HEK293 (cell line): ENCODE measurements around the gene GID4.

ENCODE experiments used
- SETDB1 ChIP-seq: IDR thresholded peaks from one replicate; pipeline ENCODE4 v1.6.1; 2017; ENCODE audit warnings: mild to moderate bottlenecking, low read length, moderate library complexity, mixed read lengths; ENCODE audit not compliant: insufficient read length
- ZNF138 ChIP-seq: fragments of 450-650 bp; formaldehyde crosslinking; IDR thresholded peaks from 2 replicates; pipeline ENCODE4 v1.5.1; 2016; ENCODE audit warnings: missing biosample characterization, missing genetic modification characterization, borderline replicate concordance
- ZNF529 ChIP-seq: fragments of 450-650 bp; formaldehyde crosslinking; IDR thresholded peaks from 2 replicates; pipeline ENCODE4 v1.5.1; 2017; ENCODE audit warnings: missing genetic modification characterization, missing biosample characterization; ENCODE audit not compliant: insufficient replicate concordance
- TF ChIP-seq, protein P1 (sequence below): fragments of 450-650 bp; formaldehyde crosslinking; IDR thresholded peaks from 2 replicates; pipeline ENCODE4 v1.5.1; 2016; ENCODE audit warnings: missing biosample characterization, missing genetic modification characterization
- TF ChIP-seq, protein P2 (sequence below): fragments of 450-650 bp; formaldehyde crosslinking; IDR thresholded peaks from 2 replicates; pipeline ENCODE4 v1.5.1; 2016; ENCODE audit warnings: missing biosample characterization, missing genetic modification characterization
- TF ChIP-seq, protein P3 (sequence below): fragments of 450-650 bp; formaldehyde crosslinking; IDR thresholded peaks from 2 replicates; pipeline ENCODE4 v1.5.1; 2016; ENCODE audit warnings: missing biosample characterization, missing genetic modification characterization

DNA sequence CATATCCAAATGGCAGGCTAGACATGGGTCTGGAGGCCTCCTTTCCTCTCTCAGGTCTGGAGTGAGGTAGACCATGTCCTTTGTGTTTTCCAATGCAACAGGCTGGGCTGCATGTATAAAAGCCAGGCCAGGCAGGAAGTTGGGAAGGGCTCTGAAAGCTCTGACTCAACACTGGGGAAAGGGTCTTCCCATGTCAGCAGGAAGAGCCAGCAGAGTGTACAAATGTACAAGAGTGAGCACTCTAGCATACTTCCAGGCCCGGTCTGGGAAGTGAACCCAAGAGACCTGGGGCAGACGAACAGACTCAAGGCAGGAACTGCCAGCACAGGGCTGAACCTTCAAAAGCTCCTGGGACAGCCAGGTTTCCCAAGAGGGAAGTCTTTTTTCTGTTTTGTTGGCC lies 7.3 kb upstream of the GID4 start:
- TF ChIP-seq SETDB1 = no peak
- TF ChIP-seq, protein P1, sequence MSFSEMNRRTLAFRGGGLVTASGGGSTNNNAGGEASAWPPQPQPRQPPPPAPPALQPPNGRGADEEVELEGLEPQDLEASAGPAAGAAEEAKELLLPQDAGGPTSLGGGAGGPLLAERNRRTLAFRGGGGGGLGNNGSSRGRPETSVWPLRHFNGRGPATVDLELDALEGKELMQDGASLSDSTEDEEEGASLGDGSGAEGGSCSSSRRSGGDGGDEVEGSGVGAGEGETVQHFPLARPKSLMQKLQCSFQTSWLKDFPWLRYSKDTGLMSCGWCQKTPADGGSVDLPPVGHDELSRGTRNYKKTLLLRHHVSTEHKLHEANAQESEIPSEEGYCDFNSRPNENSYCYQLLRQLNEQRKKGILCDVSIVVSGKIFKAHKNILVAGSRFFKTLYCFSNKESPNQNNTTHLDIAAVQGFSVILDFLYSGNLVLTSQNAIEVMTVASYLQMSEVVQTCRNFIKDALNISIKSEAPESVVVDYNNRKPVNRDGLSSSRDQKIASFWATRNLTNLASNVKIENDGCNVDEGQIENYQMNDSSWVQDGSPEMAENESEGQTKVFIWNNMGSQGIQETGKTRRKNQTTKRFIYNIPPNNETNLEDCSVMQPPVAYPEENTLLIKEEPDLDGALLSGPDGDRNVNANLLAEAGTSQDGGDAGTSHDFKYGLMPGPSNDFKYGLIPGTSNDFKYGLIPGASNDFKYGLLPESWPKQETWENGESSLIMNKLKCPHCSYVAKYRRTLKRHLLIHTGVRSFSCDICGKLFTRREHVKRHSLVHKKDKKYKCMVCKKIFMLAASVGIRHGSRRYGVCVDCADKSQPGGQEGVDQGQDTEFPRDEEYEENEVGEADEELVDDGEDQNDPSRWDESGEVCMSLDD (tag by site-specific recombination) = no peak
- TF ChIP-seq, protein P2, sequence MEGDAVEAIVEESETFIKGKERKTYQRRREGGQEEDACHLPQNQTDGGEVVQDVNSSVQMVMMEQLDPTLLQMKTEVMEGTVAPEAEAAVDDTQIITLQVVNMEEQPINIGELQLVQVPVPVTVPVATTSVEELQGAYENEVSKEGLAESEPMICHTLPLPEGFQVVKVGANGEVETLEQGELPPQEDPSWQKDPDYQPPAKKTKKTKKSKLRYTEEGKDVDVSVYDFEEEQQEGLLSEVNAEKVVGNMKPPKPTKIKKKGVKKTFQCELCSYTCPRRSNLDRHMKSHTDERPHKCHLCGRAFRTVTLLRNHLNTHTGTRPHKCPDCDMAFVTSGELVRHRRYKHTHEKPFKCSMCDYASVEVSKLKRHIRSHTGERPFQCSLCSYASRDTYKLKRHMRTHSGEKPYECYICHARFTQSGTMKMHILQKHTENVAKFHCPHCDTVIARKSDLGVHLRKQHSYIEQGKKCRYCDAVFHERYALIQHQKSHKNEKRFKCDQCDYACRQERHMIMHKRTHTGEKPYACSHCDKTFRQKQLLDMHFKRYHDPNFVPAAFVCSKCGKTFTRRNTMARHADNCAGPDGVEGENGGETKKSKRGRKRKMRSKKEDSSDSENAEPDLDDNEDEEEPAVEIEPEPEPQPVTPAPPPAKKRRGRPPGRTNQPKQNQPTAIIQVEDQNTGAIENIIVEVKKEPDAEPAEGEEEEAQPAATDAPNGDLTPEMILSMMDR (tag by site-specific recombination) = no peak
- TF ChIP-seq ZNF138 (tag by site-specific recombination) = no peak
- TF ChIP-seq, protein P3, sequence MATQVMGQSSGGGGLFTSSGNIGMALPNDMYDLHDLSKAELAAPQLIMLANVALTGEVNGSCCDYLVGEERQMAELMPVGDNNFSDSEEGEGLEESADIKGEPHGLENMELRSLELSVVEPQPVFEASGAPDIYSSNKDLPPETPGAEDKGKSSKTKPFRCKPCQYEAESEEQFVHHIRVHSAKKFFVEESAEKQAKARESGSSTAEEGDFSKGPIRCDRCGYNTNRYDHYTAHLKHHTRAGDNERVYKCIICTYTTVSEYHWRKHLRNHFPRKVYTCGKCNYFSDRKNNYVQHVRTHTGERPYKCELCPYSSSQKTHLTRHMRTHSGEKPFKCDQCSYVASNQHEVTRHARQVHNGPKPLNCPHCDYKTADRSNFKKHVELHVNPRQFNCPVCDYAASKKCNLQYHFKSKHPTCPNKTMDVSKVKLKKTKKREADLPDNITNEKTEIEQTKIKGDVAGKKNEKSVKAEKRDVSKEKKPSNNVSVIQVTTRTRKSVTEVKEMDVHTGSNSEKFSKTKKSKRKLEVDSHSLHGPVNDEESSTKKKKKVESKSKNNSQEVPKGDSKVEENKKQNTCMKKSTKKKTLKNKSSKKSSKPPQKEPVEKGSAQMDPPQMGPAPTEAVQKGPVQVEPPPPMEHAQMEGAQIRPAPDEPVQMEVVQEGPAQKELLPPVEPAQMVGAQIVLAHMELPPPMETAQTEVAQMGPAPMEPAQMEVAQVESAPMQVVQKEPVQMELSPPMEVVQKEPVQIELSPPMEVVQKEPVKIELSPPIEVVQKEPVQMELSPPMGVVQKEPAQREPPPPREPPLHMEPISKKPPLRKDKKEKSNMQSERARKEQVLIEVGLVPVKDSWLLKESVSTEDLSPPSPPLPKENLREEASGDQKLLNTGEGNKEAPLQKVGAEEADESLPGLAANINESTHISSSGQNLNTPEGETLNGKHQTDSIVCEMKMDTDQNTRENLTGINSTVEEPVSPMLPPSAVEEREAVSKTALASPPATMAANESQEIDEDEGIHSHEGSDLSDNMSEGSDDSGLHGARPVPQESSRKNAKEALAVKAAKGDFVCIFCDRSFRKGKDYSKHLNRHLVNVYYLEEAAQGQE (tag by site-specific recombination) = no peak
- TF ChIP-seq ZNF529 = no peak
